ENCODE measurements around the gene LMBRD1. TPM values are rescaled to one million over a fixed set of nuclear protein-coding genes. Genes with fewer than 3 reads are reported as not detected.
"Not testable (repeated sequence)": the region's sequence is repeated elsewhere in the genome, so short reads cannot be mapped to it uniquely, and the experiment has no call there.

The LMBRD1 gene
- total and polyA plus RNA-seq, 7 donors: 19.7 to 37.0 (median 25.5) TPM

DNA sequence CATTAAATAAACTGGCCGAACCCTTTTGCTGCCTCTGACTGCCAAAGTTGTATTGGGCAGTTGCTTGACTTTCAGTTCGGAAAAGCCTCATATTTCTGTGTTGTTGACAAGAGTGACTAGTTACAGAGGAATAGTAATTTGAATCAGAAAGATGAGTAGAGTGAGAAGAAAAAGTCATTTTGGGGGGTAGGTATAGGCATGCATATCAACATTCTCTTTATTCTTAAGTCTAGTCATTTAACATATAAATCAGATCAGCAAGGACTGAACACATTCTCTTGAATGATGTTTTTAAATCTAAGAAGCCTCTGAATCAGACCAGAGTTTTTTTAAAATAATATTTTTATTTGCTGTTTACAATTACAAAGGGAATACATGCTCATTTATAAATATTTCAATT, 4.9 kb upstream of the LMBRD1 start:
- intact Hi-C loops (cut with DNase I): no loop called here
- ATAC-seq (no peak), DNase-seq (no peak)
- Histone ChIP-seq H3K4me3 (no peak overlapping the region), H3K36me3 (ENCODE audit: insufficient read depth in 1 of 2, low read depth in 1 of 2) (no peaks in the 10 kb centered on the region), H3K27ac (no peak overlapping the region), H3K27me3 (ENCODE audit: insufficient read depth in 3 of 3, low read length in 2 of 3) (no peaks in the 10 kb centered on the region), H3K4me1 (no peaks in the 10 kb centered on the region), H3K9me3 (no peaks in the 10 kb centered on the region)
- 73 to 86% (median 76%) methylated on average over 2 of the region's 2 CpGs for WGBS, 3 donors
- TF ChIP-seq CTCF (IDR thresholded peaks at IDR 0.05): no peak

- Histone ChIP-seq H3K27ac (no peak overlapping the region), H3K4me3 (no peak overlapping the region), H3K4me1 (no peaks in the 10 kb centered on the region), H3K27me3 (ENCODE audit: insufficient read depth in 3 of 3, low read length in 2 of 3) (no peaks in the 10 kb centered on the region), H3K9me3 (no peaks in the 10 kb centered on the region), H3K36me3 (ENCODE audit: insufficient read depth in 1 of 2, low read depth in 1 of 2) (no peaks in the 10 kb centered on the region)
- TF ChIP-seq CTCF (IDR thresholded peaks at IDR 0.05): no peak
- intact Hi-C loops (cut with DNase I): no loop called here
- WGBS, 3 donors: 33 to 38% (median 34%) methylated on average over 1 of the region's 1 CpG
- DNase-seq (no peak), ATAC-seq (no peak)
Measured at GRCh38 chr6:69801225-69801624, 4.4 kb upstream of the LMBRD1 start.

GRCh38 chr6:69798796-69799195, 2.0 kb upstream of the LMBRD1 start:
- H3K27ac ChIP-seq; DNase-seq; H3K4me1 ChIP-seq; H3K36me3 ChIP-seq (ENCODE audit: insufficient read depth in 1 of 2, low read depth in 1 of 2); ATAC-seq; H3K9me3 ChIP-seq; H3K27me3 ChIP-seq (ENCODE audit: insufficient read depth in 3 of 3, low read length in 2 of 3); H3K4me3 ChIP-seq: not testable (repeated sequence)
- intact Hi-C loops (cut with DNase I): loop anchor here in 1 of 2 donors (10.0 kb wide), 1 partner anchor 766 kb away; the partner anchor contains the start of gene SDHAF4

- TF ChIP-seq CTCF (IDR thresholded peaks at IDR 0.05): no peak
- peaks cover 27% of the 10 kb centered on the region for H3K4me1 ChIP-seq
Measured at GRCh38 chr6:69796073-69796641, 653 bp downstream of the LMBRD1 start.

GRCh38 chr6:69795469-69796072, 1.2 kb downstream of the LMBRD1 start:
- H3K4me3 ChIP-seq: peak overlapping the region; percentile 79
- no peaks in the 10 kb centered on the region for H3K36me3 ChIP-seq (ENCODE audit: insufficient read depth in 1 of 2, low read depth in 1 of 2)
- TF ChIP-seq CTCF (IDR thresholded peaks at IDR 0.05): no peak
- WGBS, 3 donors: 18 to 29% (median 19%) methylated on average over 5 of the region's 5 CpGs
- peak overlapping the region; percentile 94 for H3K27ac ChIP-seq
- no peaks in the 10 kb centered on the region for H3K27me3 ChIP-seq (ENCODE audit: insufficient read depth in 3 of 3, low read length in 2 of 3)
- H3K4me1 ChIP-seq: peaks cover 32% of the 10 kb centered on the region
- no peak for ATAC-seq
- intact Hi-C loops (cut with DNase I): loop anchor here in 1 of 2 donors (10.0 kb wide), 1 partner anchor 769 kb away; the partner anchor contains the start of gene SDHAF4
- no peaks in the 10 kb centered on the region for H3K9me3 ChIP-seq
- no peak for DNase-seq

More at GRCh38 chr6:69796073-69796641, 653 bp downstream of the LMBRD1 start:
- DNase-seq (no peak), ATAC-seq (peak; percentile 23 to 50 (median 27))
- 0 to 2% (median 1%) methylated on average over 20 of the region's 20 CpGs for WGBS, 3 donors
- no peaks in the 10 kb centered on the region for H3K9me3 ChIP-seq
- no peaks in the 10 kb centered on the region for H3K27me3 ChIP-seq (ENCODE audit: insufficient read depth in 3 of 3, low read length in 2 of 3)
- no peaks in the 10 kb centered on the region for H3K36me3 ChIP-seq (ENCODE audit: insufficient read depth in 1 of 2, low read depth in 1 of 2)
- peak overlapping the region; percentile 79 for H3K4me3 ChIP-seq
- intact Hi-C loops (cut with DNase I): loop anchor here in 1 of 2 donors (10.0 kb wide), 1 partner anchor 769 kb away; the partner anchor contains the start of gene SDHAF4
- H3K27ac ChIP-seq: peak overlapping the region; percentile 94
